HepG2 (cell line): ENCODE measurements around the gene OR1D5. TPM values are rescaled to one million over a fixed set of nuclear protein-coding genes. Genes with fewer than 3 reads are reported as not detected.
A peak's percentile ranks its signal among the peaks of the same experiment; 100 is the strongest.

Experiments used
- CSRNP2 ChIP-seq: sonication (generic); formaldehyde crosslinking; conservative IDR thresholded peaks from 2 replicates; pipeline ENCODE4 v1.8.0; 2022; ENCODE audit warnings: low read depth, missing genetic modification reagents
- DMTF1 ChIP-seq: sonication (generic); formaldehyde crosslinking; IDR thresholded peaks from 2 replicates; pipeline ENCODE4 v1.4.0; 2020; ENCODE audit warnings: mild to moderate bottlenecking, missing genetic modification reagents
- DR1 ChIP-seq: sonication (generic); formaldehyde crosslinking; IDR thresholded peaks from 2 replicates; pipeline ENCODE4 v1.8.0; 2021; ENCODE audit warnings: mild to moderate bottlenecking, missing genetic modification reagents, inconsistent platforms
- E2F5 ChIP-seq: sonication (generic); formaldehyde crosslinking; conservative IDR thresholded peaks from 2 replicates; pipeline ENCODE4 v1.4.0; 2020; ENCODE audit warnings: missing genetic modification reagents
- FOXJ3 ChIP-seq: sonication (generic); formaldehyde crosslinking; IDR thresholded peaks from 2 replicates; pipeline ENCODE4 v1.4.0; 2020; ENCODE audit warnings: missing genetic modification reagents, mild to moderate bottlenecking, borderline replicate concordance
- KDM5A ChIP-seq: fragments of 200-600 bp; sonication (generic); IDR thresholded peaks from 2 replicates; pipeline ENCODE4 v1.7.0; 2018; ENCODE audit warnings: antibody characterized with exemption, mild to moderate bottlenecking, low read length, borderline replicate concordance
- NR0B2 ChIP-seq: sonication (generic); formaldehyde crosslinking; IDR thresholded peaks from 2 replicates; pipeline ENCODE4 v1.4.0; 2020; ENCODE audit warnings: mild to moderate bottlenecking, missing genetic modification reagents
- SKIL ChIP-seq: sonication (generic); formaldehyde crosslinking; IDR thresholded peaks from 2 replicates; pipeline ENCODE4 v1.8.0; 2022; ENCODE audit warnings: missing genetic modification reagents, mild to moderate bottlenecking, moderate library complexity, borderline replicate concordance
- TCF7L2 ChIP-seq: IDR thresholded peaks from 2 replicates; pipeline ENCODE4 v1.6.1; 2011; ENCODE audit warnings: mild to moderate bottlenecking, low read depth, low read length, moderate library complexity
- TMF1 ChIP-seq: sonication (generic); formaldehyde crosslinking; IDR thresholded peaks from 2 replicates; pipeline ENCODE4 v1.8.1; 2022; ENCODE audit warnings: low read depth, missing genetic modification reagents
- ZNF180 ChIP-seq: sonication (generic); formaldehyde crosslinking; IDR thresholded peaks from 2 replicates; pipeline ENCODE4 v1.4.0; 2020; ENCODE audit warnings: low read depth, missing genetic modification reagents, borderline replicate concordance
- ZNF264 ChIP-seq: sonication (generic); formaldehyde crosslinking; IDR thresholded peaks from 2 replicates; pipeline ENCODE4 v1.4.0; 2020; ENCODE audit warnings: missing genetic modification reagents
- ZNF513 ChIP-seq: sonication (generic); formaldehyde crosslinking; conservative IDR thresholded peaks from 2 replicates; pipeline ENCODE4 v1.5.0; 2020; ENCODE audit warnings: missing genetic modification reagents
- ZNF629 ChIP-seq: sonication (generic); formaldehyde crosslinking; conservative IDR thresholded peaks from 2 replicates; pipeline ENCODE4 v1.5.0; 2020; ENCODE audit warnings: missing genetic modification reagents
- ZNF737 ChIP-seq: sonication (generic); formaldehyde crosslinking; IDR thresholded peaks from 2 replicates; pipeline ENCODE4 v1.5.0; 2020; ENCODE audit warnings: missing genetic modification reagents, mild to moderate bottlenecking, borderline replicate concordance
- ZNF800 ChIP-seq: sonication (generic); formaldehyde crosslinking; IDR thresholded peaks from 2 replicates; pipeline ENCODE4 v1.4.0; 2020; ENCODE audit warnings: missing genetic modification reagents
- ZNF891 ChIP-seq: sonication (generic); formaldehyde crosslinking; IDR thresholded peaks from 2 replicates; pipeline ENCODE4 v1.5.0; 2020; ENCODE audit warnings: mild to moderate bottlenecking, missing genetic modification reagents
- polyA plus RNA-seq, 8 experiments: library from polyadenylated mRNA; depleted of rRNA in 3 of 8; stranded (reverse) in 7 of 8; unstranded in 1 of 8; fragments of >200 nt; fragmentation: Illumina TruSeq in 4 of 8; extraction: Trizol in 4 of 8; gene quantifications; 2 replicates each; pipeline versions ENCODE4 v1.2.1 to v1.2.3, GENCODE V29; 2011 to 2016; ENCODE audit warnings: low read depth in 4 of 8, missing spikeins in 1 of 8, mixed read lengths in 1 of 8; ENCODE audit not compliant: insufficient read depth in 1 of 8
- total RNA-seq, 5 experiments: library from RNA; depleted of rRNA; stranded (reverse); fragments of >200 nt; fragmentation: Illumina TruSeq; extraction: Trizol; gene quantifications; 2 replicates each; pipeline ENCODE4 v1.2.3, GENCODE V29; 2016; ENCODE audit warnings: low read depth in 1 of 5

Gene OR1D5
- total and polyA plus RNA-seq, 2 of the 13 experiments (the other 11 are each of a cell fraction or from before 2014, with no cell fraction given) = not detected

- TF ChIP-seq DMTF1 (CRISPR knock-in tag) = no peak
- TF ChIP-seq ZNF180 (CRISPR knock-in tag) = no peak
- no peak for TF ChIP-seq ZNF800 (CRISPR knock-in tag)
- TF ChIP-seq NR0B2 (CRISPR knock-in tag) = no peak
- TF ChIP-seq TMF1 (CRISPR knock-in tag) = no peak
- peak; percentile 68 for TF ChIP-seq KDM5A
- TF ChIP-seq ZNF737 (CRISPR knock-in tag) = no peak
- no peak for TF ChIP-seq ZNF513
- TF ChIP-seq DR1 (CRISPR knock-in tag) = no peak
- no peak for TF ChIP-seq ZNF891 (CRISPR knock-in tag)
- no peak for TF ChIP-seq TCF7L2
- TF ChIP-seq FOXJ3 = no peak
- TF ChIP-seq ZNF629 (CRISPR knock-in tag) = no peak
- no peak for TF ChIP-seq E2F5 (CRISPR knock-in tag)
- TF ChIP-seq ZNF264 (CRISPR knock-in tag) = no peak
- no peak for TF ChIP-seq SKIL (CRISPR knock-in tag)
- TF ChIP-seq CSRNP2 (CRISPR knock-in tag) = no peak
Observed at GRCh38 chr17:3048727-3049471, 14.5 kb downstream of the OR1D5 start (continued).
